ENCODE measurements around the gene TALDO1. TPM values are rescaled to one million over a fixed set of nuclear protein-coding genes. Genes with fewer than 3 reads are reported as not detected.
A peak's percentile ranks its signal among the peaks of the same experiment; 100 is the strongest.

Gene TALDO1
- total RNA-seq, 1 donor from 2014 or later = 155 TPM

- Histone ChIP-seq H3K4me2 (ENCODE audit: low read length) (no peak overlapping the region), H3K9ac (ENCODE audit: low read length) (no peak overlapping the region), H4K20me1 (ENCODE audit: insufficient read depth, low read length) (peaks cover 21% of the 10 kb centered on the region), H3K79me2 (ENCODE audit: insufficient read depth, low read length) (no peaks in the 10 kb centered on the region), H3K9me3 (ENCODE audit: insufficient read depth, low read depth, low read length) (no peaks in the 10 kb centered on the region), H3K27me3 (ENCODE audit: insufficient read depth, low read length) (no peaks in the 10 kb centered on the region), H3K4me1 (ENCODE audit: insufficient read depth, low read length) (peaks cover 9% of the 10 kb centered on the region), H3K4me3 (ENCODE audit: insufficient read depth, low read depth, low read length) (no peak overlapping the region), H3K36me3 (ENCODE audit: insufficient read depth, low read length) (no peaks in the 10 kb centered on the region), H2AFZ (ENCODE audit: low read depth, low read length) (no peak overlapping the region), H3K27ac (ENCODE audit: low read depth, low read length) (no peak overlapping the region)
- Mint-ChIP-seq H3K36me3 (ENCODE audit: low read depth, unreplicated experiment) (no peaks in the 10 kb centered on the region), H3K9me3 (ENCODE audit: unreplicated experiment) (no peaks in the 10 kb centered on the region), H3K27me3 (ENCODE audit: low read depth, unreplicated experiment) (no peaks in the 10 kb centered on the region), H3K4me3 (ENCODE audit: unreplicated experiment) (no peak overlapping the region), H3K4me1 (ENCODE audit: low read depth, unreplicated experiment) (peaks cover 6% of the 10 kb centered on the region), H3K27ac (ENCODE audit: unreplicated experiment) (no peak overlapping the region)
- FAIRE-seq (no peak), DNase-seq (ENCODE audit: low read depth) (no peak)
- TF ChIP-seq CTCF (IDR thresholded peaks at IDR 0.05; ENCODE audit: insufficient read depth, low read depth, low read length) (no peak), EZH2 (IDR thresholded peaks at IDR 0.05; ENCODE audit: insufficient read depth, low read length) (no peak)
These were observed 40.9 kb downstream of the TALDO1 start for GRCh38 chr11:788009-788640.

- peak overlapping the region; percentile 55 for H3K4me2 ChIP-seq (ENCODE audit: low read length)
- Mint-ChIP-seq H3K27ac (ENCODE audit: unreplicated experiment) (peak overlapping the region; percentile 18), H3K9me3 (ENCODE audit: unreplicated experiment) (no peaks in the 10 kb centered on the region), H3K4me3 (ENCODE audit: unreplicated experiment) (no peak overlapping the region), H3K36me3 (ENCODE audit: low read depth, unreplicated experiment) (peaks cover 2% of the 10 kb centered on the region), H3K4me1 (ENCODE audit: low read depth, unreplicated experiment) (no peaks in the 10 kb centered on the region), H3K27me3 (ENCODE audit: low read depth, unreplicated experiment) (no peaks in the 10 kb centered on the region)
- no peak overlapping the region for H2AFZ ChIP-seq (ENCODE audit: low read depth, low read length)
- no peaks in the 10 kb centered on the region for H3K79me2 ChIP-seq (ENCODE audit: insufficient read depth, low read length)
- DNase-seq (ENCODE audit: low read depth) = no peak
- H3K36me3 ChIP-seq (ENCODE audit: insufficient read depth, low read length) = no peaks in the 10 kb centered on the region
- no peak overlapping the region for H3K9ac ChIP-seq (ENCODE audit: low read length)
- no peak for FAIRE-seq
- no peak for TF ChIP-seq CTCF (IDR thresholded peaks at IDR 0.05; ENCODE audit: insufficient read depth, low read depth, low read length)
- no peak for TF ChIP-seq EZH2 (IDR thresholded peaks at IDR 0.05; ENCODE audit: insufficient read depth, low read length)
- no peak overlapping the region for H3K27ac ChIP-seq (ENCODE audit: low read depth, low read length)
- no peaks in the 10 kb centered on the region for H3K4me1 ChIP-seq (ENCODE audit: insufficient read depth, low read length)
- H3K9me3 ChIP-seq (ENCODE audit: insufficient read depth, low read depth, low read length) = no peaks in the 10 kb centered on the region
- no peaks in the 10 kb centered on the region for H3K27me3 ChIP-seq (ENCODE audit: insufficient read depth, low read length)
- H3K4me3 ChIP-seq (ENCODE audit: insufficient read depth, low read depth, low read length) = peak overlapping the region; percentile 23
- peaks cover 22% of the 10 kb centered on the region for H4K20me1 ChIP-seq (ENCODE audit: insufficient read depth, low read length)
These were observed 42.0 kb downstream of the TALDO1 start for GRCh38 chr11:788953-789940.

Data from astrocyte (in vitro differentiated cells and primary cell).